GM19351 (cell line): ENCODE measurements around the gene PTPRA.
A peak's percentile ranks its signal among the peaks of the same experiment; 100 is the strongest.
"Not testable (repeated sequence)": the region's sequence is repeated elsewhere in the genome, so short reads cannot be mapped to it uniquely, and the experiment has no call there.

Source experiments
- ATAC-seq: cut with Tn5 transposase; IDR thresholded peaks from one replicate; pipeline ENCODE4 v1.9.1; 2021; ENCODE audit warnings: mild to moderate bottlenecking, moderate library complexity; ENCODE audit not compliant: unreplicated experiment

PTPRA gene

GRCh38 chr20:3031524-3032147 lies 158.4 kb downstream of the PTPRA start:
- no peak for ATAC-seq

GRCh38 chr20:3032624-3033023 lies 159.3 kb downstream of the PTPRA start:
- ATAC-seq = no peak

- ATAC-seq = no peak
Measured at GRCh38 chr20:3037654-3038053, 164.4 kb downstream of the PTPRA start.

GRCh38 chr20:3038454-3038853 lies 165.2 kb downstream of the PTPRA start:
- ATAC-seq = no peak

GRCh38 chr20:3039426-3039825 lies 166.1 kb downstream of the PTPRA start:
- no peak for ATAC-seq

- no peak for ATAC-seq
Measured at GRCh38 chr20:3040086-3040485, 166.8 kb downstream of the PTPRA start.

- no peak for ATAC-seq
Measured at GRCh38 chr20:3041854-3042409, 168.7 kb downstream of the PTPRA start.

- no peak for ATAC-seq
Measured at GRCh38 chr20:3042625-3043024, 169.3 kb downstream of the PTPRA start.

GRCh38 chr20:3043322-3043721 lies 170.0 kb downstream of the PTPRA start, which contains the start of gene GNRH2:
Gene GNRH2 (plus strand): TSS chr20:3043622. CDS start chr20:3044415, 793 bp downstream.
- ATAC-seq = no peak

- no peak for ATAC-seq
Measured at GRCh38 chr20:3044336-3044965, 171.2 kb downstream of the PTPRA start.

GRCh38 chr20:3045042-3045815 lies 171.9 kb downstream of the PTPRA start:
- ATAC-seq = peak; percentile 53

- ATAC-seq = peak; percentile 89
Measured at GRCh38 chr20:3045816-3046676, 172.8 kb downstream of the PTPRA start, which contains the start of gene MRPS26. Gene MRPS26 (plus strand): TSS chr20:3046052. CDS start chr20:3046069, 17 bp downstream.

- ATAC-seq = no peak
Measured at GRCh38 chr20:3046677-3047462, 173.6 kb downstream of the PTPRA start.

GRCh38 chr20:3047486-3048419 lies 174.5 kb downstream of the PTPRA start:
- no peak for ATAC-seq

- no peak for ATAC-seq
Measured at GRCh38 chr20:3051385-3052019, 178.2 kb downstream of the PTPRA start.

GRCh38 chr20:3059489-3059888 lies 186.2 kb downstream of the PTPRA start:
- ATAC-seq = no peak

- ATAC-seq = not testable (repeated sequence)
Measured at GRCh38 chr20:3064119-3064518, 190.8 kb downstream of the PTPRA start.
